Stimulated activated naive B cell treated with anti-CD40 and anti-IgM and Interleukin-4, amounts not matched to agents 10 μg/mL and 1 μg/mL and 100 μg/mL, for 72 hours (primary cell): ENCODE measurements around the gene EVX2.

Experiments used
- ATAC-seq, 2 donors: fragments of 150-1000 bp; cut with Tn5 transposase; replicated peaks; 2 replicates each; pipeline ENCODE4 v1.10.0; 2021; ENCODE audit warnings: moderate library complexity in 1 of 2
- DNase-seq: peaks from one replicate; pipeline ENCODE4 v3.0.0; 2021
- H3K27ac Mint-ChIP-seq: one replicate; pipeline ENCODE4 v1.8.0; 2022; ENCODE audit warnings: mild to moderate bottlenecking, mixed read lengths
- H3K27me3 Mint-ChIP-seq, 2 donors: one replicate each; pipeline ENCODE4 v1.8.0; 2022; ENCODE audit warnings: mixed read lengths in 2 of 2
- H3K36me3 Mint-ChIP-seq, 2 donors: one replicate each; pipeline ENCODE4 v1.8.0; 2022; ENCODE audit warnings: mixed read lengths in 2 of 2, mild to moderate bottlenecking in 1 of 2
- H3K4me1 Mint-ChIP-seq, 2 donors: one replicate each; pipeline ENCODE4 v1.8.0; 2022; ENCODE audit warnings: mixed read lengths in 2 of 2, mild to moderate bottlenecking in 1 of 2
- H3K4me3 Mint-ChIP-seq, 2 donors: one replicate each; pipeline ENCODE4 v1.8.0; 2022; ENCODE audit warnings: mild to moderate bottlenecking in 2 of 2, mixed read lengths in 2 of 2, moderate library complexity in 1 of 2
- H3K9me3 Mint-ChIP-seq, 2 donors: one replicate each; pipeline ENCODE4 v1.8.0; 2022; ENCODE audit warnings: mixed read lengths in 2 of 2, mild to moderate bottlenecking in 1 of 2

The EVX2 gene

DNA sequence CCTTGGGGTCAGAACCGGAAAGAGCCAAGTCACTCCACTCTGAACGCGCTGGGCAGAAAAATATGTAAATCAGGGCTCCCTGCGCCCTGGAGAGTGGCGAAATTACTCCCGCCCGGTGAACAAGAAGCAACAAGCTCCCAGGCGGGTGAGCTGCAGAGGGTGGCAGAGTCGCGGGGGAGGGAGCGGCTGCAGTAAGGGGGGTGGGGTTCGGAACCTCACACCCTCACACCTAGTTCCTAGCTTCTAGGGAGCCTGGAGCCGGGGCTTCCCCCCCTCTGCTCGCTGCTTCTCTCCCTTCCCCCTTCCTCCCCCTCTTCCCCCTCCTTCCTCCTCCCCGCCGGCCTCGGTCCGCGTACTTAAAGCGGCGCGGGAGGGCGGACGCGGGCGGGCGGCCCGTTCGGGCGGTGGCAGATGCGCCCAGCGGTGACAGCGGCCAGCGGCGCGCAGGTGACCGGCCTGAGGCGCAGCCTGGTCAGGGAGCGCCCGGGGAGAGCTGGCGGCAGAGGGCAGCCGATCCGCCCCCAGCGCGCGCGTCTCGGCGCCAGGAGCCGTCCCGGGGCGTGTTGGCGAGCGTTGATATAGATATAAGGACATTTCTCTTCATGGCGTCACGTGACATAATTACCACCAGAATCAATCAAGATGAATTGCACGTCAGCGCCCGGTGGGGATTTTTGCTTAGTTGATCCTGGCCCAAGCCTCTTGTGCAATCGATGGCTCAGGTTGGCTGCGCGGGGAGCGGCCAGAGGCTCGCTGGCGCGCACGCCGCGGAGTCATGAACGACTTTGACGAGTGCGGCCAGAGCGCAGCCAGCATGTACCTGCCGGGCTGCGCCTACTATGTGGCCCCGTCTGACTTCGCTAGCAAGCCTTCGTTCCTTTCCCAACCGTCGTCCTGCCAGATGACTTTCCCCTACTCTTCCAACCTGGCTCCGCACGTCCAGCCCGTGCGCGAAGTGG lies 23.1 kb upstream of the EVX2 start, which contains the start of gene HOXD11:
Gene HOXD11, plus strand, starts transcription at position 700 of the 959 bp plus-strand sequence. Its CDS starts 76 bp downstream, at position 776.
- DNase-seq (no peak), ATAC-seq (peak; percentile 12 to 23)
- peaks cover 3 to 9% of the 10 kb centered on the region in 2 donors for H3K36me3 Mint-ChIP-seq
- peak within 1 kb of the TSS; percentile 83 for H3K27ac Mint-ChIP-seq
- H3K27me3 Mint-ChIP-seq = peaks cover 73 to 78% of the 10 kb centered on the region in 2 donors
- H3K4me3 Mint-ChIP-seq = peak within 1 kb of the TSS; percentile 59 to 66
- peaks cover 0 to 2% of the 10 kb centered on the region in 2 donors for H3K9me3 Mint-ChIP-seq
- H3K4me1 Mint-ChIP-seq = peaks cover 22 to 36% of the 10 kb centered on the region in 2 donors

DNA sequence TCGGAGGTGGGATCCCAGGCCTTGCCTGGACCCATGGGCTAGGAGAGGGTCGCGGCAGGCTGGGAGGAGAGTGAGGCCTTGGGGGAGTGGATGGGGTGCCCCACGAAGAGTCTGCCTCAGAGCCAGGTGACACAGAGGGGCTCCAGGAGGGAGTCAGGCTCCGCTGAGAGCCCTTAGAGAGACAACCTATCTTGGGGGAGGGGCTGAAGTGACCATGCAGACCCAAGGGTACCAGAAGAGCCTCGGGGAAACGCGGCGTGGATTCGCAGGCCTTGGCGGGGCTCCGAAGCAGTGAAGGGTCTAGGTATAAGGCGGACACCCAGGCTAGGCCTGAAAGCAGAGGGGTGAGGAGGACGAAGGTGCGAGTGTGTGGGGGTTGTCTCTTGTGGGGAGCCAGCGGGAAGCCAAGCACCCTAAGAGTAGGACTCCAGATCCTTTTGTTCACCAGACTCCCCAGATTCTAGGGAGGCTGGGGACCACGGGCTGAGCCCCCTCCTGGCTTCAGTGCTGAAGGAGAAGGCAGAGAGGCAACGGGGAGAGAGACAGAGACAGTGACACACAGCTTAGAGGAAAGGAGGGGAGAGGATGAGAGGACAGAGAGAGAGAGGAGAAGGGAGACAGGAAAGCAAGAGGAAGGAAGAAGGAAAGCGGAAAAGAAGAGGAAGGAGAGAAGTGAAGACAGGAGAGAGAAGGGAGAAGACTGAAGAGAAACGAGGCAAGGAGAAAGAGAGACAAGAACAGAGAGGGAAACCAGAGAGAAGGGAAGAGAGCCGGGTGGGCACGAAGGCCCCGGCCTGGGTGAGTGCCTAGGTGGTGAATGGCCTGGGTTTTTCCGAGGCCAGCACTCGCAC lies 22.2 kb upstream of the EVX2 start:
- H3K9me3 Mint-ChIP-seq = peaks cover 0 to 2% of the 10 kb centered on the region in 2 donors
- ATAC-seq = no peak

DNA sequence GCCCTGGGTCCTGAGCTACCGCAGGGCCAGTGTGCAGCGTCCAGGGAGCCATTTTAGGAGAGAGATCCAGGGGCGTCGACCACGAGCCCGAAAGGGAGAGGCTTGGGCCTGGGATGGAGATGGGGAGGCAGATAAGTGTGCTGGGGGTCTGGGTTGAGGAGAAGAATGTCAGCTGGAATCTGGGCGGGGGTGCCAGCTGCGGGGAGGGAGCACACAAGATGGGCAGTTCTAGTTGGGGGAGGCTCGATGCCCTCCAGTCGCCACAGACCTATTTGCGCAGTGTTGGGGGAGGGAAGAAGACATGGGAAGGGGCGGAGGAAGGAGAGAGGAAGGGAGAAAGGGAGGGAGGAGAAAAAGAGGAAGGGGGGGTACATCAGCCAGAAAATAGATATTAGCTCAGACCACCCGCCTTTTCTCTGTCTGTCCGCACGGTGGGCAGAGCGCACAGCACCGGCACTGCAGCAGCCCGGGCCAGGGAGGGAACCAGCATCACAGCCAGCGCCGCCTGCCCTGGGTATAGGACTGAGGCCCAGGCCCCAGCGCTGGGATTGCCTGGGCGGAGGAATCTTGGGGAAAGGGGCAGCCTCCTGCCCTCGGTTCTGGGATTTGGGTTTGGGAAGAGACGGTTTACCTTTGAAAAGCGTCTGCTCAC lies 21.4 kb upstream of the EVX2 start:
- H3K36me3 Mint-ChIP-seq = peaks cover 3 to 9% of the 10 kb centered on the region in 2 donors
- H3K27me3 Mint-ChIP-seq = peaks cover 79 to 86% of the 10 kb centered on the region in 2 donors
- DNase-seq (no peak), ATAC-seq (no peak)
- peak overlapping the region; percentile 43 for H3K27ac Mint-ChIP-seq
- peaks cover 20 to 32% of the 10 kb centered on the region in 2 donors for H3K4me1 Mint-ChIP-seq
- peak overlapping the region; percentile 5 to 43 for H3K4me3 Mint-ChIP-seq
- H3K9me3 Mint-ChIP-seq = peaks cover 0 to 2% of the 10 kb centered on the region in 2 donors

More for the DNA sequence above, 22.2 kb upstream of the EVX2 start:
- peaks cover 20 to 32% of the 10 kb centered on the region in 2 donors for H3K4me1 Mint-ChIP-seq
- no peak for DNase-seq
- H3K4me3 Mint-ChIP-seq = peak overlapping the region; percentile 46 to 66
- peaks cover 77 to 78% of the 10 kb centered on the region in 2 donors for H3K27me3 Mint-ChIP-seq
- H3K36me3 Mint-ChIP-seq = peaks cover 3 to 9% of the 10 kb centered on the region in 2 donors
- peak overlapping the region; percentile 52 for H3K27ac Mint-ChIP-seq

DNA sequence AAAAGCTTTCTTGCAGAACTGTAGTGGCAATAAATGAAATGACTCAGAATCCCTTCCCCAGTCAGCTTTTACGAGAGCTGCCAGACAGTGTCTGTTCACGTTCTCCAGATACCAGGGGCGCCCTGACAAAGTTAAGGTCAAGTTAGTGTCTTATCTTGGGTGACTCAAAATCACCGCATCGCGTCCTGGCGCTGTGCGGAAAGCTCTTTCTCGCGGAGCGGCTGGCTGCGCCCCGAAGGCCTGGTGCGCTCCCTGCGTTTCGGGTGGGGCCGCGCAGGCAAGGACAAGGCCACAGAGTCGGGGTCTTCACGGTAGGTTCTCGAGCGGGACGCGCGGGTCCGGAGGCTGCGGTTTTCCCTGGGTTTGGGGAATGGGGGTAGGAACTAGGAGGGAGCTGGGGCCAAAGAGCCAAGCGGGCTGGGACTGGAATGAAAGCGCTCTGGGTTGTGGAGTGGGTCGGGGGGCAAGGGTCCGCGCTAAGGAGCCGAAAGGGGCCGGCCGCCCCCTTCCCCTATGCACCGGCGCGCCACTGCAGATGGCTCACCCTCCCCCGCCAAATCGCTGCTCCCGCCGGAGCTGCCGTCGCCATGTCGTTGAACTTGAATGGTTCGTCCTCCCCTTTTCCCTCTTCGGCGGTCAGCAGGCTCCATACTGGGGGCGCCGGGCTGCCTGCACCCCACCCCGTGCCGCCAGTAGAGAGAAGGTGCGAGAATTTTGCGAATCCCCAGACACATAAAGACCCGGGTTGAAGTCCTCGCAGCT lies 20.7 kb upstream of the EVX2 start:
- Mint-ChIP-seq H3K36me3 (peaks cover 3 to 9% of the 10 kb centered on the region in 2 donors), H3K4me1 (peaks cover 20 to 32% of the 10 kb centered on the region in 2 donors), H3K27me3 (peaks cover 79 to 86% of the 10 kb centered on the region in 2 donors), H3K27ac (peak overlapping the region; percentile 72), H3K4me3 (peak overlapping the region in 1 of 2 donors; percentile 47), H3K9me3 (peaks cover 0 to 2% of the 10 kb centered on the region in 2 donors)
- ATAC-seq (no peak), DNase-seq (no peak)

DNA sequence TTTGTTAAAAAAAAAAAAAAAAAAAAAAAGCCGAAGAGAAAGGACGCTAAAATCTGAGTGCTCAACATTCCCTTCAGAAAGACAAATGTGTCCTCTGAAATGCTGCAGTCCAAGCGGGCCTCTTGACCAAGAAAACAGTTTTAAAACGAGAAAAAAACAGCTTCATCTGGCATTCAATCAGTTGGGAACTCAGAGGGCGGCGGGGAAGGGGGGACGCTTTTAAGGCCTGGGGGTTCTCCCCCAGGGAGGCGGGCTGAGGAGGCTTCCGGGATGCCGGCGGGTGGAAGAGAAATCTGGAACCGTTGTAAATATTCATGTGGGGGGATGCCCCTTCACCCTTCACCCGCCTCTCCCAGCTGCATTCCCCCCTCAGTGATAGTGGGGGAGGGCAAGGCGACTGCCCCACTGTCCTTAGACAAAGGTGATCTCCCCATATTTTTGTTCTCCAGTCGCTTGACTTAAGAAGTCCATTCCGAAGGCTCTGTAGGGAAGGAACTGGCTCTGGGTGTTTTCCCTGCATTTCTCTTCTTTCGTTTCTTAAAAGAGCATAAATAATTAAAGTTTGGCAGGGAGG lies 20.1 kb upstream of the EVX2 start:
- Mint-ChIP-seq H3K4me3 (no peak overlapping the region), H3K36me3 (peaks cover 3 to 9% of the 10 kb centered on the region in 2 donors), H3K9me3 (peaks cover 0 to 2% of the 10 kb centered on the region in 2 donors), H3K27me3 (peaks cover 77 to 86% of the 10 kb centered on the region in 2 donors), H3K4me1 (peaks cover 20 to 29% of the 10 kb centered on the region in 2 donors), H3K27ac (peak overlapping the region; percentile 72)
- DNase-seq = no peak
- ATAC-seq = no peak

DNA sequence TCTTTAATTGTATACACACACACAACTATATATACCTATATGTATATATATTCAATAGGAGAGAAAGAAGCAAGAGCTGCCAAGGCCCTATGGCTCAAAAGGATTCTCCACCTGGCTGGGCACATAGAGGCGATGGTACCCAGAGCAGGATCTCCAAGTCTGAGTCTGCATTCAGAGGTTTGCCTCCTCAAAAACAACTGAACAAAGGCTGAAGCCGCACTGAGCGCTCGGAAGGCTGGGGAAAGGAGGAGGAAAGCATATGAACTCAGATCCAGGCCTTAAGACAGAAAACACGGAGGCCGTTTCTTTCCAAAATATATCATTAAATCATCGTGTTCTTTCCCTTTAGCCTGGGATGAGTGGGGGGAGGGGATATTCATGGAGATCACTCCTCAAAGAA lies 19.4 kb upstream of the EVX2 start:
- Mint-ChIP-seq H3K27me3 (peaks cover 75 to 86% of the 10 kb centered on the region in 2 donors), H3K9me3 (peaks cover 0 to 2% of the 10 kb centered on the region in 2 donors), H3K27ac (peak overlapping the region; percentile 71), H3K4me3 (no peak overlapping the region), H3K36me3 (peaks cover 3 to 9% of the 10 kb centered on the region in 2 donors), H3K4me1 (peaks cover 18 to 28% of the 10 kb centered on the region in 2 donors)
- ATAC-seq (no peak), DNase-seq (no peak)

DNA sequence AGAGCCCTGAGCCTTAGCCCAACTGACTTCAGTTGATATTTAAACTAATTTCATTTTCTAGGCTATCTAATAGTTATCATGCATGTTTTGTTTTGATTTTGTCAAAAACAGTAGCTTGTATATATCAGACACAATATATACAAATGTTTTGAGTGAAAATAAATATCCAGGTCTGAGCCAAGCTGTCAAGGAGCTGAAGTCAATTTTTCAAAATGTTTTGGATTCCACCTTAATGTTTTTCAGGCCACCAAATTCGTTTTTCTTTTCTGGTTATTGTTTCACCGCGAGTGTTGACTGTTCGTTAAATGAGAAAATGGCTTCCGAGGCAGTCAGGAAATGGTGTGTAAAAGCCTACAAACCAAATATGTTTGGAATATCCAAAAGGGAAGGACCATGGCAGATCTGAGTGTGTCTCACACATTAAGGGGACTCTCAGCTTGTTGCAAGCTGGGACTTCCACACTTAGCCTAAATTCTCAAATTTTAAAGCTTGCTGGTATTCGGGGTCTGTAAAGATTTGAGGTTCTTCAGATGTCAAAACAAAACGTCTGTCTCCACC lies 18.6 kb upstream of the EVX2 start:
- Mint-ChIP-seq H3K27ac (no peak overlapping the region), H3K36me3 (peaks cover 3 to 9% of the 10 kb centered on the region in 2 donors)

DNA sequence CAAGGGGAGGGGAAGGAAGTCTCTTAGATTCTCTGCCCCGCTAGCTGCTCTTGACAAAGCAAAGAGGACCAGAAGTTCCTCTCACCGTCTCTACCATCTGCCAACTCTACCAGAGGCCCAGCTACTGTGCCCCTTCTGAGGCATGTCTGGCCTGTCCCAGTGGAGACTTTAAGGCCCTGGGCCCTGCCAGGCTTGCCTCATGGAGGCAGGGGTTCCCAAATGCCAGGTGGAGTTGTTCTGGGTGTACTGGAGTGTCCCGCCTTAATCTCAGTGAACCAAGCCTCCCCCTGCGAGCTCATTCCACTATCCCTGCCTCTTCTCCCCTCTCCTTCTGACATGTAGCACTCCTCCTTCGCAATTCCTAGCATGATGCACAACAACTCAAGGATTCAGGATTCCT lies 18.1 kb upstream of the EVX2 start:
- DNase-seq = no peak
- Mint-ChIP-seq H3K4me3 (no peak overlapping the region), H3K27ac (no peak overlapping the region), H3K27me3 (peaks cover 81 to 95% of the 10 kb centered on the region in 2 donors), H3K4me1 (peaks cover 27 to 40% of the 10 kb centered on the region in 2 donors), H3K9me3 (peaks cover 0 to 2% of the 10 kb centered on the region in 2 donors), H3K36me3 (peaks cover 3 to 9% of the 10 kb centered on the region in 2 donors)
- ATAC-seq = no peak

More for the DNA sequence above, 18.6 kb upstream of the EVX2 start:
- no peak overlapping the region for H3K4me3 Mint-ChIP-seq
- H3K9me3 Mint-ChIP-seq = peaks cover 0 to 2% of the 10 kb centered on the region in 2 donors
- peaks cover 81 to 94% of the 10 kb centered on the region in 2 donors for H3K27me3 Mint-ChIP-seq
- DNase-seq = no peak
- ATAC-seq = no peak
- H3K4me1 Mint-ChIP-seq = peaks cover 25 to 34% of the 10 kb centered on the region in 2 donors

DNA sequence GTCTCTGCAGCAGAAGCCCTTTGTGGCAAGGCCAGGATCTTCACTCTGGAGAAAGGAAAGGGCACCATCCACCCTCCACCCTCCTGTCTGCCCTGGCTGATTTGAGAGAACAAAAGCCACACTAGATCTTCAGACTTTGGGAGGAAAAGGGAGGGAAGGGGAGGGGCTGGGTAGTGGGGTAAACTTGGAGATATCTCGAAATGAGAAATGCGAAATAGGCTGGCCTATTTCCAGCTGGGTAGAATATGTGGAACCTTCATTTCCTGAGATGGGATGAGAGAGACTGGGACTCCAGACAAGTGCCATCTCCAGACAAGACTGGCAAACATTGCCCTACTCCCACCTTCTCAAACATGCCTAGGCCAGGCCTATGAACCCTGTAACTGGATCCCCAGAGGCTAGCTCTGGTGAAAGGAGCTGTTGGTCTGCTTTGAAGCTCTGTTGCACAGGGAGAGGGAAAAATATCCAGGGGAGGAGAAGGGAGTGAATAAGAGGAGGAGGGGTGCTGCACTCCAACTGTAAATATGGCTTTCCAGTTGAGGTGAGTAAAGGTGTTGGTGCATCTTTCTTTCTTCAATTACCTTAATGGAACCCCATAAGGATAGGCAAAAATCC lies 17.6 kb upstream of the EVX2 start:
- ATAC-seq (no peak), DNase-seq (no peak)
- Mint-ChIP-seq H3K4me3 (no peak overlapping the region), H3K27ac (no peak overlapping the region), H3K9me3 (peaks cover 0 to 2% of the 10 kb centered on the region in 2 donors), H3K36me3 (peaks cover 3 to 7% of the 10 kb centered on the region in 2 donors), H3K4me1 (peaks cover 29 to 42% of the 10 kb centered on the region in 2 donors), H3K27me3 (peaks cover 83 to 97% of the 10 kb centered on the region in 2 donors)

DNA sequence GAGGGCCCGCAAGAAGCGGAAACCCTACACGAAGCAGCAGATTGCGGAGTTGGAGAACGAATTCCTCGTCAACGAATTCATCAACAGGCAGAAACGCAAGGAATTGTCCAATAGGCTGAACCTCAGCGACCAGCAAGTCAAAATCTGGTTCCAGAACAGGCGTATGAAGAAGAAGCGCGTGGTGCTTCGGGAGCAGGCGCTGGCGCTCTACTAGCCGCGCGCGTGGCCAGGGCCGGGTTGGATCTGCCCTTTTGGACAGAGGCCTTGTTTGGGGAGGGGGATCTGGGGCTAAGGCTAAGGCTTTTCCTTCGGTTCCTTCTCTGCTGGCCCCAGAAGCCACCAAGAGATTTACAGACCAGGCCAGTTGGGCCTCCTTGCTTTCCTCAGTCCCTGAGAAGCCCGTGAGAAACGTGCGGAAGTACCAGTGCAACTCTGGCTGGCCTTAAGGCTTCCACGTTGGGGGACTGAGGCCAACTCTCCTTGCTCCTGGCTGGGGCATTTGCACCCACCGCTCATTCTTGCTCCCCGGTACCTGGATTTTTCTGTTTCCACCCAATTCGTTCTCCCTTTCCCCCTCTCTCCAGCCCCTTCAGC lies 16.9 kb upstream of the EVX2 start:
- peak overlapping the region; percentile 60 for H3K27ac Mint-ChIP-seq
- peaks cover 0 to 2% of the 10 kb centered on the region in 2 donors for H3K9me3 Mint-ChIP-seq
- no peak for ATAC-seq
- H3K27me3 Mint-ChIP-seq = peaks cover 76 to 93% of the 10 kb centered on the region in 2 donors
- no peak for DNase-seq
- no peak overlapping the region for H3K4me3 Mint-ChIP-seq
- H3K36me3 Mint-ChIP-seq = peaks cover 2 to 3% of the 10 kb centered on the region in 2 donors
- peaks cover 23 to 35% of the 10 kb centered on the region in 2 donors for H3K4me1 Mint-ChIP-seq

DNA sequence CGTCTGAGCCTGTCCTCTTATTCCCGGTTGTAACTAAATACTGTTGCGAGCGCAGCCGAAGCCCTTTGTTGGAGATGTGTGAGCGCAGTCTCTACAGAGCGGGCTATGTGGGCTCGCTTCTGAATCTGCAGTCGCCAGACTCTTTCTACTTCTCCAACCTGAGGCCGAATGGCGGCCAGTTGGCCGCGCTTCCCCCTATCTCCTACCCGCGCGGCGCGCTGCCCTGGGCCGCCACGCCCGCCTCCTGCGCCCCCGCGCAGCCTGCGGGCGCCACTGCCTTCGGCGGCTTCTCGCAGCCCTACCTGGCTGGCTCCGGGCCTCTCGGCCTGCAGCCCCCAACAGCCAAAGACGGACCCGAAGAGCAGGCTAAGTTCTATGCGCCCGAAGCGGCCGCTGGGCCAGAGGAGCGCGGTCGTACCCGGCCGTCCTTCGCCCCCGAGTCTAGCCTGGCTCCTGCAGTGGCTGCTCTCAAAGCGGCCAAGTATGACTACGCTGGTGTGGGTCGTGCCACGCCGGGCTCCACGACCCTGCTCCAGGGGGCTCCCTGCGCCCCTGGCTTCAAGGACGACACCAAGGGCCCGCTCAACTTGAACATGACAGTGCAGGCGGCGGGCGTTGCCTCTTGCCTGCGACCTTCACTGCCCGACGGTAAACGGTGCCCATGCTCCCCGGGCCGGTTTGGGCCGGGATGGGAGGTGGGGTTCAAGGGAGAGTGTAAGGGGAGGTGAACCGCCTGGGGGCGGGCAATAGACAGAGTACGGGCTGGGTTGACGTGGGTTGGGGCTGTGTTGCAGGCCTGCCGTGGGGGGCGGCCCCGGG lies 16.2 kb upstream of the EVX2 start, which contains the start of gene HOXD12:
Gene HOXD12, plus strand, starts transcription at position 68 of the 819 bp plus-strand sequence. Its CDS starts 7 bp downstream, at position 75.
- no peak within 1 kb of the TSS for H3K4me3 Mint-ChIP-seq
- H3K27me3 Mint-ChIP-seq = peaks cover 76 to 93% of the 10 kb centered on the region in 2 donors
- H3K27ac Mint-ChIP-seq = peak within 1 kb of the TSS; percentile 51

More for the DNA sequence above, 16.2 kb upstream of the EVX2 start, which contains the start of gene HOXD12:
- Mint-ChIP-seq H3K9me3 (peaks cover 0 to under 1% of the 10 kb centered on the region in 2 donors), H3K36me3 (peaks cover 0 to under 1% of the 10 kb centered on the region in 2 donors), H3K4me1 (peaks cover 17 to 28% of the 10 kb centered on the region in 2 donors)
- ATAC-seq (no peak), DNase-seq (no peak)
